GM06990 (cell line): ENCODE results near the gene MIGA2.
"Not testable (repeated sequence)": the region's sequence is repeated elsewhere in the genome, so short reads cannot be mapped to it uniquely, and the experiment has no call there.

Experiments used
- DNase-seq: peaks from one replicate; pipeline ENCODE4 v3.0.0-alpha.2; 2011; ENCODE audit not compliant: insufficient read length; ENCODE audit errors: extremely low read depth
- H3K27me3 ChIP-seq: replicated peaks from 2 replicates; pipeline ENCODE4 v1.6.0; 2011; ENCODE audit warnings: low read length; ENCODE audit not compliant: control insufficient read depth, insufficient read depth
- H3K36me3 ChIP-seq: 2 replicates; pipeline ENCODE4 v1.5.1; 2011; ENCODE audit warnings: low read length; ENCODE audit not compliant: control insufficient read depth, insufficient read depth
- H3K4me3 ChIP-seq: replicated peaks from 2 replicates; pipeline ENCODE4 v1.5.1; 2011; ENCODE audit warnings: low read depth, mild to moderate bottlenecking, control low read depth, low read length
- TF ChIP-seq, protein P1 (sequence below): IDR thresholded peaks from 2 replicates; pipeline ENCODE4 v1.5.1; 2011; ENCODE audit warnings: low read length, control low read depth, mild to moderate bottlenecking, inconsistent platforms; ENCODE audit not compliant: insufficient read depth, poor library complexity, severe bottlenecking

The MIGA2 gene

DNA sequence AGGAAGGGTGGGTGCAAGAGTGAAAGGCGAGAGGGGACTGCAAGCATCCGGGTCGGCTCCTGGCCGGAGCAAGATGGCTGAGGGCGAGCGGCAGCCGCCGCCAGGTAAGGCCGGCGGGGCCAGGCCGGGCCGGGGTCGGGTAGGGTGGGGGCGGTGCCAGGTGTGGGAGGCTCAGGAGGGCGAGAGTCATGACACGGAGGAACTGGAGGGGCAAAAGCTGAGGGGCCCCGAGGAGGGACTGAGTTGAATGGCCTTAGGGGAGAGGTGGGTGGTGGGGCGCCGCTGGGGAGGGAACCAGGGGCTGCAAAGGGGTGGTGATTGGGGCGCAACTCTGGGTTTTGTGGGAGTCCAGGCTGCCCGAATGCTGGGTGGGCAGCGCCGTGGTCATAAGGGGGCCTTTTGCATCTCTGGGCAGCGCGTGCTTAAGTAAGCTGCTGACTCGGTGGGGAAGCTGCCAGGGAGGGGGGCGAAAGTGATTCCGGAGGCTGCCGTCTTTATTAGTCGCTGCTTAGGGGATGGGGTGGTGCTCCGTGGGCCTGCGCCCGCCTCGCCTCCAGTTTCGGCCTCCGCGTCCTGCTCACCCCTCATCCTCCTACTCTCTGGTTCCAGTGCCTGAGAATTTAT, 75.2 kb downstream of the MIGA2 start:
- DNase-seq = peak; percentile 69
- H3K36me3 ChIP-seq = no peaks in the 10 kb centered on the region
- no peaks in the 10 kb centered on the region for H3K27me3 ChIP-seq
- H3K4me3 ChIP-seq = peak overlapping the region; percentile 78
- TF ChIP-seq, protein P1, sequence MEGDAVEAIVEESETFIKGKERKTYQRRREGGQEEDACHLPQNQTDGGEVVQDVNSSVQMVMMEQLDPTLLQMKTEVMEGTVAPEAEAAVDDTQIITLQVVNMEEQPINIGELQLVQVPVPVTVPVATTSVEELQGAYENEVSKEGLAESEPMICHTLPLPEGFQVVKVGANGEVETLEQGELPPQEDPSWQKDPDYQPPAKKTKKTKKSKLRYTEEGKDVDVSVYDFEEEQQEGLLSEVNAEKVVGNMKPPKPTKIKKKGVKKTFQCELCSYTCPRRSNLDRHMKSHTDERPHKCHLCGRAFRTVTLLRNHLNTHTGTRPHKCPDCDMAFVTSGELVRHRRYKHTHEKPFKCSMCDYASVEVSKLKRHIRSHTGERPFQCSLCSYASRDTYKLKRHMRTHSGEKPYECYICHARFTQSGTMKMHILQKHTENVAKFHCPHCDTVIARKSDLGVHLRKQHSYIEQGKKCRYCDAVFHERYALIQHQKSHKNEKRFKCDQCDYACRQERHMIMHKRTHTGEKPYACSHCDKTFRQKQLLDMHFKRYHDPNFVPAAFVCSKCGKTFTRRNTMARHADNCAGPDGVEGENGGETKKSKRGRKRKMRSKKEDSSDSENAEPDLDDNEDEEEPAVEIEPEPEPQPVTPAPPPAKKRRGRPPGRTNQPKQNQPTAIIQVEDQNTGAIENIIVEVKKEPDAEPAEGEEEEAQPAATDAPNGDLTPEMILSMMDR = no peak

DNA sequence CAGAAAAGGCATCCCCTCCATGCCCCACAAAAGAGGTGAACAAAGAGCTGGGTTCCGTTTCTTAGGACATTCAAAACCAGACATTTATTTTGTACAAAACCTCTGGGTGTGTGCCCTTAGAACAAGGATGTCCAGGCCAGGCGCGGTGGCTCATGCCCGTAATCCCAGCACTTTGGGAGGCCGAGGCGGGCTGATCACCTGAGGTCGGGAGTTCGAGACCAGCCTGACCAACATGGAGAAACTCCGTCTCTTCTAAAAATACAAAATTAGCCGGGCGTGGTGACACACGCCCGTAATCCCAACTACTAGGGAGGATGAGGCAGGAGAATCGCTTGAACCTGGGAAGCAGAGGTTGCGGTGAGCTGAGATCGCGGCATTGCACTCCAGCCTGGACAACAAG, 76.1 kb downstream of the MIGA2 start:
- not testable (repeated sequence) for H3K36me3 ChIP-seq, DNase-seq, H3K27me3 ChIP-seq
- H3K4me3 ChIP-seq = peak overlapping the region; percentile 78

DNA sequence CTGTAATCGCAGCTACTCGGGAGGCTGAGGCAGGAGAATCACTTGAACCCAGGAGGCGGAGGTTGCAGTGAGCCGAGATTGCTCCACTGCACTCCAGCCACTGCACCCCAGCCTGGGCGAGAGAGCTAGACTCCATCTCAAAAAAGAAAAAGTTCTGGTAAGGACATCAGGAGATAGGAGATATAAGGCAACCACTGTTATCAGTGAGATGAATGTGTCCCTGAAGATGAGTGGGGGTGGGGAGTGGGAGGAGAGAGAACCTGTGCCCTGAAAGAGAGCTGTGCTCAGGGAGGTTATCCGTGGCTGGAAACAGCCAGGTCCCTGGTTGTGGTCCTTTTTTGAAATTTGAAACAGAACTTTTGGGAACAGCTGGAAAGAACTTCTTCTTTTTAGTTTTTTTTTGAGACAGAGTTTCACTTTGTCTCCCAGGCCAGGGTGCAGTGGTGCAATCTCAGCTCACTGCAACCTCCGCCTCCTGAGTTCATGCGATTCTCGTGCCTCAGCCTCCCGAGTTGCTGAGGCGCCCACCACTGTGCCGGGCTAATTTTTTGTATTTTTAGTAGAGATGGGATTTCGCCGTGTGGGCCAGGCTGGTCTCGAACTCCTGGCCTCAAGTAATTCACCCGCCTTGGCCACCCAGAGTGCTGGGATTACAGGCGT, 77.3 kb downstream of the MIGA2 start:
- no peak overlapping the region for H3K4me3 ChIP-seq
- H3K36me3 ChIP-seq = no peaks in the 10 kb centered on the region
- DNase-seq = no peak
- TF ChIP-seq, protein P1 = no peak
- H3K27me3 ChIP-seq = no peaks in the 10 kb centered on the region

DNA sequence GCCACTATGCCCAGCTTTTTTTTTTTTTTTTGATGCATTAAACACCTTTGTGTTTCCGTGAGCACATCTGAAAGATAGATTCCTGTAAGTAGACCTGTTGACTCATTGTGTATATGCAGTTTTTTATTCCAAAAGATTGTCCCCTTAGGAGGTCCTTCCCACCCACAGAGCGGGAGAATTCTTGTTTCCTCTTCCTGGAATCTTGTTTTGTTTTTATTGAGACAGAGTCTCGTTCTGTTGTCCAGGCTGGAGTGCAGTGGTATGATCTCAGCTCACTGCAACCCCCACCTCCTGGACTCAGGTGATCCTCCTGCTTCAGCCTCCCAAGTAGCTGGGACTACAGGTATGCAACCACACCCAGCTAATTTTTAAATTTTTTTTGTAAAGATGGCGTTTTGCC, 82.4 kb downstream of the MIGA2 start:
- Histone ChIP-seq H3K27me3 (no peaks in the 10 kb centered on the region), H3K36me3 (peaks cover 14% of the 10 kb centered on the region)

DNA sequence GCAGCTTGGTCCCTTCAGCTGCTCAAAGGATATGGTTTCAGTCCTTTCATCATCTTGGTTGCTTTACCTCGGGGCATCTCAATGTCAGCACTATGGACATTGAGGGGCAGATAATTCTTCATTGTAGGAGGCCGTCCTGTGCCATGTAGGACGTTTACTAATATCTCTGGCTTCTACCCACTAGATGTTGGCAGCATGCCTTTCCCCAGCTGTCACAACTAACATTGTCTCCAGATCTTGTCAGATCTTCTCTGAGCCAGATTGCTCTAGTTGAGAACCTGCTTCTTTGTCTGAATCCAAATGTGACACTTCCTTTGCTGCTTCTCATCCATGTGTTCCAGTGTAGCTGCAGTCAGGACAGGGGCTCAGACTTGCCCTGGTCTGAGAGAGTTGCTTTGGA, 85.1 kb downstream of the MIGA2 start:
- no peak for DNase-seq
- H3K36me3 ChIP-seq = peaks cover 17% of the 10 kb centered on the region
- no peaks in the 10 kb centered on the region for H3K27me3 ChIP-seq
- no peak overlapping the region for H3K4me3 ChIP-seq
- TF ChIP-seq, protein P1 = no peak

More for the DNA sequence above, 82.4 kb downstream of the MIGA2 start:
- H3K4me3 ChIP-seq = no peak overlapping the region
- TF ChIP-seq, protein P1 = no peak
- DNase-seq = no peak
